ENCODE results near the gene EIF3C. TPM values are rescaled to one million over a fixed set of nuclear protein-coding genes. Genes with fewer than 3 reads are reported as not detected.

Gene EIF3C
- total RNA-seq: 165 and 230 TPM in 2 replicates

GRCh38 chr16:28711220-28712083 lies at the start of gene EIF3C:
Gene EIF3C, plus strand, starts transcription at chr16:28711464. Its CDS starts 223 bp downstream, at chr16:28711687.

DNA sequence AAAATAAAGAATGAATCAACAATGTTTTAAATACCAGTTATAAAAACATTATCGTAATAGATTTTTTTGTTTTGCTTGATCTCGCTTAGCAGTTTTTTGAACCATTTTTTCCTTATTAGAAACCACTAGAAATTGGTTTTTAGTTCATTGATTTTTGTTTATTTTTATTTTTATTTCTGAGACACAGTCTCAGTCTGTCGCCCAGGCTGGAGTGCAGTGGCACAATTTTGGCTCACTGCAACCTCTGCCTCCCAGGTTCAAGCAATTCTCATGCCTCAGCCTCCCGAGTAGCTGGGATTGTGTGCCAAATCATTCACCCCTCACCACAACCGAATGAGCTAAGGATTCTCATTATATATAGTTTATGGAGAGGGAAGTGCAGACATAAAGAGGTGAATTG lies 40.2 kb downstream of the EIF3C start, which contains the start of gene NPIPB9:
Gene NPIPB9 (plus strand): TSS at position 301 of the 400 bp plus-strand sequence.

Other genes starting within 250 kb of the EIF3C start
- gene NPIPB7, start 239.1 kb upstream of the EIF3C start, total RNA-seq: not detected in 2 replicates
- 15.7 and 21.5 TPM in 2 replicates for gene CLN3, start 219.4 kb upstream of the EIF3C start, total RNA-seq
- not detected in 2 replicates for gene APOBR, start 216.8 kb upstream of the EIF3C start, total RNA-seq
- gene IL27, start 204.6 kb upstream of the EIF3C start, total RNA-seq: not detected in 2 replicates
- gene NUPR1, start 172.5 kb upstream of the EIF3C start, total RNA-seq: 25.6 and 31.5 TPM in 2 replicates
- gene SGF29, start 157.5 kb upstream of the EIF3C start, total RNA-seq: 5.3 and 11.7 TPM in 2 replicates
- gene SULT1A2, start 114.4 kb upstream of the EIF3C start, total RNA-seq: not detected in 2 replicates
- gene SULT1A1, start 101.4 kb upstream of the EIF3C start, total RNA-seq: 0.50 and 3.8 TPM in 2 replicates
- 0.13 and 0.52 TPM in 2 replicates for gene NPIPB8, start 73.4 kb upstream of the EIF3C start, total RNA-seq
- gene NPIPB9, start 40.3 kb downstream of the EIF3C start, total RNA-seq: 0.72 and 1.7 TPM in 2 replicates
- gene ATXN2L, start 111.5 kb downstream of the EIF3C start, total RNA-seq: 54.0 and 66.5 TPM in 2 replicates
- gene TUFM, start 134.9 kb downstream of the EIF3C start, total RNA-seq: 82.1 and 108 TPM in 2 replicates
- gene SH2B1, start 152.4 kb downstream of the EIF3C start, total RNA-seq: 14.7 and 17.3 TPM in 2 replicates
- gene ATP2A1, start 167.0 kb downstream of the EIF3C start, total RNA-seq: 0.20 and 0.36 TPM in 2 replicates
- 25.1 and 39.3 TPM in 2 replicates for gene RABEP2, start 213.8 kb downstream of the EIF3C start, total RNA-seq
- not detected in 2 replicates for gene CD19, start 220.5 kb downstream of the EIF3C start, total RNA-seq
- gene NFATC2IP, start 239.5 kb downstream of the EIF3C start, total RNA-seq: 17.7 and 21.1 TPM in 2 replicates